Skeletal muscle cell (primary cell): ENCODE measurements around the gene FOXRED2.

Experiments used
- DNase-seq: peaks from one replicate; pipeline ENCODE4 v3.0.0-alpha.2; 2010; ENCODE audit warnings: low read depth
- H3K4me3 ChIP-seq: 2 replicates; pipeline ENCODE4 v1.5.1; 2011; ENCODE audit warnings: low read depth, mild to moderate bottlenecking, control low read depth, low read length, moderate library complexity

Gene FOXRED2

DNA sequence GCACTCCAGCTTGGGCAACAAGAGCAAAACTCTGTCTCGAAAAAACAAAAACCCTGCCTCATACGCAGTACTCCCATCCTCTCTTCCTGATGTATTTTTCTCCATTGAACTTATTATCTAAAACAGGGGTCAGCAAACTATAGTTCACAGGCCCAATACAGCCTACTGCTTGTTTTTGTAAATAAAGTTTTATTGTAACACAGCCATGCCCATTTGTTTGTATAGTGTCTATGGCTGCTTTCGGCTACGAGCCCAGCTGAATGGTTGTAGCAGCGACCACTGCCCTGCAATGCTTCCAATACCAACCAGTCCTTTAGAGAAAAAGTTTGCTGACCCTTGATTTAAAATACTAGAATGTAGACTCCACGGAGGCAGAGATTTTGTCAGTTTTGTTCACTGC is 31.5 kb downstream of the FOXRED2 start:
- no peak overlapping the region for H3K4me3 ChIP-seq
- no peak for DNase-seq

DNA sequence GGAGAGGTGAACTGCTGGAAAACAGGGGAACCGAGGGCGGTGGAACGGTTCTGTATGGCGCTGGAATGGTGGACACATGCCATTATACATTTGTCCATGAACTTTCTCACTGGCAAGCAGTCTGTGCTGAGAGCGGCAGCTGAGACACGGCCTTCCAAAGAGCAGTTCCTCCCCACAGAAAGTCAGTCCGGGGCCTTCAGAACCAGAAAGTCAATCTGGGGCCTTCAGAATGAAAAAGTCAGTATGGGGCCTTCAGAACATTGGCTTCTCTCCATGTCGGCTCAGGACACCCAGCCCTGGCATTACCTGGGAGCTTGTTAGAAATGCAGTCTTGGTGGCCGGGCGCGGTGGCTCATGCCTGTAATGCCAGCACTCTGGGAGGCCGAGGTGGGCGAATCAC is 34.2 kb downstream of the FOXRED2 start:
- H3K4me3 ChIP-seq: no peak overlapping the region
- no peak for DNase-seq

DNA sequence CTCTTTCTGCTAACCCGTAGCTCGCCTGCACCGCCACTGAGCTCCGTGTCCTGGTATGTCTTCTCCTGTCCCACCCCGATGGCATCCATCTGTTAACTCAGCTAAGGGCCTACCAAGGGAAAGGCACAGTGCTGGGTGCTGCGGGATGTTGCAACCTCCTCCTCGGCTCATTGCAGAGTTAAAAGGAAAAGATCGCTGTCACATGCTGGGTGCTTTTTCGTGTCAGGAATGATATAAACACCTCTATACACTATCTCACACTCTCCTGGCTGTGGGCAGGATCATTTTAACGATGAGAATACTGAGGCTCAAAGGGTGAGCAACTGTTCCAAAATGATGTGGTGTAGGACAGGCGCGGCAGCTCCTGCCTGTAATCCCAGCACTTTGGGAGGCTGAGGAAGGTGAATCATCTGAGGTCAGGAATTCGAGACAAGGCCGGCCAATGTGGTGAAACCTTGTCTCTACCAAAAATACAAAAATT is 35.5 kb downstream of the FOXRED2 start:
- DNase-seq: no peak
- H3K4me3 ChIP-seq: no peak overlapping the region

DNA sequence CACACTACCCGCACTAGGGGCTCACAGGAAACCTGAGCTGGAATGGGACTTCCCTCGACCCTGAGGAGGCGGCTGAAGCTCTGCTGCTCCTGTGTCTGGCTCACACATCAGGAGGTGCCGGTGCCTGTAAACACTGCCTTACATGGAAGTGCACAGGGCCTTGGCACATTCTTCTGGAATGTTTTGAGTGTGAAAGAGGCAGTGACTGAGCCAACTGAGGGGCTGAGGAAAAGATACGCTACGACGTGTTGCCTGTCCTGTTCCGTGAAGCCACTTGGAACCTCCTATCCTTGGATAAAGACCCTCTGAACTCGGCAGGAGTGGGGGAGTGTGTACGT is 35.9 kb downstream of the FOXRED2 start:
- H3K4me3 ChIP-seq: no peak overlapping the region
- DNase-seq: no peak

DNA sequence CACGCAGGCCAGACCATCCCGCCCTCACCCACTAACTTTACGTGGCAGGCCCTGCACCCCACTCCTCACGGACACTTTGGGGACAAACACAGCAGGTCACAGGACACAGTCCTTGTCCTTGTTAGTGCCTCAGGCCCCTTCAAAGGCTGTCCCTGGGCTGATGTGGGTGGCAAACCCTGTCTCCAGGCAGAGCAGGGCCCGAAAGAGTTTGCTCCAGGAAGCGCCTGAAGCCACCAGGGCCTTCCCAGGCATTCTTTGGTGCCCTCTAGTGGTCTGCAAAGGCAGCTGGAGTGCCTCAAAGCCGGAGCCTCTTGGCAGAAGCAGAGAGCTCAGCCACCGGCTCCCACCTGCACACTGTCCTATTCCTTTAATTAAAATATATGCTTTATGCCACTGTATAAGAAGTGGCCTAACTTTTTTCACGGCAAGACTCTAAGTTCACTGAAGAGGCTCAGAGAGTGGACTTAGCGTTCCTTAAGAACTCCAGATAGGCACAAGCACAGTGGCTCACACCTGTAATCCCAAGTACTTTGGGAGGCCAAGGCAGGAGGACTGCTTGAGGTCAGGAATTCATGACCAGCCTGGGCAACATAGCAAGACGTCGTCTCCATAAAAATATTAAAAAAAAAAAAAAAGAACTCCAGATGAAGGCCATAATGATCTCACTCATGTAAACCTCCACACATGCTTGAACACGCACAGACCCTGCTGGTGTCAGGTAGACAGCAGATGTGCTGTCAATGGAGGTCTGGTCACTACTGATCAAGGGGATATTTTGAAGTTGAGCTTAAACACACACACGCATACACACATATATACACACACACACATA is 36.5 kb downstream of the FOXRED2 start:
- H3K4me3 ChIP-seq: no peak overlapping the region
- peak; percentile 51 for DNase-seq

DNA sequence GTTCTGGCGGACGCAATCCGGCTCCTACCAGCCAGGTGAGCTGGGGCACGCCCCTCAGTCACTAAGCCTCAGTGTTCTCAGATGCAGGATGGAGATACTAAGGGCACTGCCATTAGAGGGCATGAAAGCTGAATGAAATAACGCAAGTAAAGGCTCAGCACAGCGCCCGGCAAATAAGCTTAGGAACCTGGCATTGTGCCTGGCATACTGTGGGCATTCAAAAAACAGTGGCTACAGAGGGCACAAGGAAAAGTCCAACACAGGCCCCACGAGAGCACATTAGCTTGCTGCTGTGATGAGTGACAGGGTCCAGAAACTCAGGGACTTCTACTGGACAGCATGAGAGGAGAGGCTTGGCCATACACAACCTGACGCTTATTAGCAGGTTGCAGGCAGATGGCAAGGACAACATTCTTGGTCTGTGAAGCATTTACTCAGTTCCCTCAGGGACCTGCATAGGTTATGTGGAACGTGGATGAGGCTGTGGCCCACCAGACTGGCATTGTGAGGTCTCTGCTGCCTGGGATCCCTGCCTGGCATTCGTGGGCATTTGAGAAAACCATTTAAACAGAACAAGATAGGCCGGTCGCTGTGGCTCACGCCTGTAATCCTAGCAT is 37.6 kb downstream of the FOXRED2 start:
- no peak overlapping the region for H3K4me3 ChIP-seq
- no peak for DNase-seq

DNA sequence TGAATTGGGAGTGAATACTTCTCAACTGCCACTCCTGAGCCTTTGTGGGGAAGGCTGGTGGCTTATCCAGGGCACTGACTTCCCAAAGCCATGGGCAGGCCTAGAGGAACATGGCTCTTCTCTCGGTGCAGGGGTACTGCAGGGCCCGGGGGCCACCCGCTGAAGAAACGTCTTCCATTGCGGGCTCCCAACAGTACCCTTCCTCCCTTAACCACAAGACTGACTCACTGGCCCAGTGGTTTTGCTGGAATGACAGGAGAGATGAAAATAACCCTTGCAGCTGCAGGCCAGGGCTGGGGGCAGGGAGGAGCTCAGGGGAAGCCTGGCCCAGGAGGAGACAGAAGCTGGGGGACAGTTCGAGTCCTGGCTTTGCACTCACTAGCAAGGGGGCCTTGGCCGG is 38.9 kb downstream of the FOXRED2 start:
- no peak overlapping the region for H3K4me3 ChIP-seq
- peak; percentile 88 for DNase-seq

DNA sequence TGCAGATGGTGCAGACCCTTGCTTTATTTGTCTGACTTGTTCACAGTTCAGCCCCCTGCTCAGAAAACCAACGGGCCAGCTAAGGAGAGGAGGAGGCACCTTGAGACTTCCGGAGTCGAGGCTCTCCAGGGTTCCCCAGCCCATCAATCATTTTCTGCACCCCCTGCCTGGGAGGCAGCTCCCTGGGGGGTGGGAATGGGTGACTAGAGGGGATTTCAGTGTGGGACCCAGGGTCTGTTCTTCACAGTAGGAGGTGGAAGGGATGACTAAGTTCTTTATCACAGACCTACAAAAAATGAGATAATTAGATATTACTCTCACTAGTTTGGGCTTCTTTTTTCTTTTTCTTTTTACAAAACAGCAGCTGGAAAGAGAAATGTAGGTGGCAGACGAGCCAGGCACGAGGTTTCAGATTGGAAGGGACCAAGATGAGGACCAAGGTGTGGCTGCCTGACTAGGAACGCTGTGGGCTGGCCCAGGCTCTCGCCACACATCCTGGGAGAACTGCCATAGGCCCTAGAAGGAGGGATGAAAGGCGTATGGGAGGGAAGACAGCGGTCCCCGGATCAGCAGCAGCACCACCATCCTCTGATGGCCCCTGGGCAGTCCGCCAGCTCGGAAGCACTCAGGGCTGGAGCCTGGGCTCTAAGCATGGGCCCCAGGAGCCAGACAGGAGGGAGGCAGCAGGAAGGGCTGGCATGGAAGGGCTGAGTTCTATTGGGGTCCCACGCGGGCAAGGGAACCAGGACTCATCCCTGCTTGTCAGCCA is 39.6 kb downstream of the FOXRED2 start:
- DNase-seq: peak; percentile 25
- no peak overlapping the region for H3K4me3 ChIP-seq

DNA sequence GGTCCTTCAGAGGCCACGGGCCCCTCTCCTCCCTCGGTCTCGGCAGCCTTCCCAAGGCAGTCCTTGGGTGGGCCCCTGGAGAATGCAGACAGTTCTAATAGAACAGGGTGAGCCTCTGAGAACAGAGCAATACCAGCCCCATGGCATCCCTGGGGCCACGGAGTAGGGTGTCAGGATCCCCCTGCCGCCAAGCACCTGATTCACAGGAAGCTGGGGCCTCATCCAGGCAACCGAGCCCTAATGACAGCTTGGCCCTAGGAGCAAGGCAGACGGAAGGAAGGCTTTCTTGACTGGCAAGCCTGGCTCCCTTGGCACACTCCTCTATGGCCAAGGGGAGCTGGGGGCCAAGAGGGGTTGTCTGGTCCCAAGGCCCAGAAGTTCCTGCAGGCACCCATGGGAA is 40.6 kb downstream of the FOXRED2 start:
- H3K4me3 ChIP-seq: no peak overlapping the region
- DNase-seq: no peak

DNA sequence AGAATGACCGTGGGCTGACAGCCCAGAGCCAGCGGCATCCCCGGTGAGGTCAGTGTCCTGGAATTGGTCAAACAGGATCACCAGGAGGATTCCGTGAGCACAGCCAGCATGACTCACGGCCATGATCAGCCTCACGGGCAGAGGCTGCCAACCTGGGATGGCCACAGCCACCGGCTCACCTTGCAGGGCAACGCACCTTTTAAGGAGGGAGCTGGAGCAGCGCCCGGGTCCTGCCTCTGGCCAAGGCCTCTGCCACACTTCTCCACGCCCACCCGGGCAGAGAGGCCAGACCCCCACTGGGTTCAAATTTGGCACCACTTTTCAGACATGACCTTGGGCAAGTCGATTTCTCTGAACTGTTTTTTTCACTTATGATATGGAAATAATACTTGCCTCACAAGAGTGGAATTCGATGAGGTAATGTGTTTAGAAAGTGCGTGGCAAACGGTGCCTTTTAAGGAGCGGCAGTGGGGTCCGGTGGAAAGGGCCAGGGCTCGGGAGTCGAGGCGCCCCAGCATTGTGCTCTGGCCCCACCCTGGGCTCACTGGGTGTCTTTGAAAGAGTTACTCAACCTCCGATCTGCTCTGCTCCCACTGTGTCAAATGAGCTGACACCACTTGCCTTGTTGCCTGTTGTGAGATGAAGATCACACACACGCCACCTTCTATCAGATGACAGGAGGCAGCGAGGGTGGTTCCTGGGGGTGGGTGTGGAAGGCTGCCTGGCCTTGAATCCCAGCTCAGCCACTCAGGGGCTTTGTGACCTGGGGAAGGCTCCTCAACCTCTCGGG is 41.4 kb downstream of the FOXRED2 start:
- DNase-seq: peak; percentile 32
- H3K4me3 ChIP-seq: no peak overlapping the region

DNA sequence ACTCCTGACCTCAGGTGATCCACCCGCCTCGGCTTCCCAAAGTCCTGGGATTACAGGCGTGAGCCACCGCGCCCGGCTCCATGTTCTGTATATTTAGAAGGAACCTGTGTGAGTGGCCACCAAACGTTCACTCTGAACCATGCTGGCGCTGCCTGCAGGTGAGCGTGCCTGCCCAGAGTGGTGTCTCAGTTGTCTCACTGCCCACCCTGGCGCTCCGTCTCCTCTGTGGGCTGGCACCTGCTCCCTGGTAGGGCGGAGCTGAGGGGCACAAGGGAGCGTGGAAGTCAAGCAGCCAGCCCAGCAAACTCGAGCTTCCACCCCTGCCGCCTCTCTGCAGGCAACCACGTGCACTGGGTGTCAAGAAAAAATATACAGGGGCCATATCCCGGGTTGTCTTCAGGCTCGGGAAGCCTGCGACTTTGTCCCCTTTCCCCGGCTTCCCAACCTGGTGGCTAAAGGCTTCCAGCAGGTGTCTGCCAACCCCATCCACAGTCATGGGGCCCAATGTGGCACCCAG is 42.1 kb downstream of the FOXRED2 start:
- no peak for DNase-seq
- H3K4me3 ChIP-seq: no peak overlapping the region

DNA sequence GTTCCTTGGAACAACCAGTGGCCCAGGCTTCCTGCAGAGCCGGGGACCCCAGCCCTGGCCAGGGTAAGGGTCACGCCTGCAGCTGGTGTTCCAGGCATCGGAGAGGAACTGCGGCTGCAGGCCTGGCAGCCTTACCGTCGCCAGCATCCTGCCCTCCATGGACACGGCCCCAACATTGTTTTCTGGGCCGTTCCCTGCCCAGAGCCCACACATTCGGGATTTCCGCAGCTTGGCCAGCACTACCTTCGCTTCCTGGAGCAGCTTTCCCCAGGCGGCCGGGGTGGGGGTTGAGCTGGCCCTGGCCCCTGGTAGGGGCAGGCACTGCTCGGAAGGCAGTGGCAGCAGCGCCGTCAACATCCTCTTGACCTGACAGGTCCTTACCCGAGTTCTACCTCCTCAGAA is 43.1 kb downstream of the FOXRED2 start:
- H3K4me3 ChIP-seq: no peak overlapping the region
- no peak for DNase-seq

DNA sequence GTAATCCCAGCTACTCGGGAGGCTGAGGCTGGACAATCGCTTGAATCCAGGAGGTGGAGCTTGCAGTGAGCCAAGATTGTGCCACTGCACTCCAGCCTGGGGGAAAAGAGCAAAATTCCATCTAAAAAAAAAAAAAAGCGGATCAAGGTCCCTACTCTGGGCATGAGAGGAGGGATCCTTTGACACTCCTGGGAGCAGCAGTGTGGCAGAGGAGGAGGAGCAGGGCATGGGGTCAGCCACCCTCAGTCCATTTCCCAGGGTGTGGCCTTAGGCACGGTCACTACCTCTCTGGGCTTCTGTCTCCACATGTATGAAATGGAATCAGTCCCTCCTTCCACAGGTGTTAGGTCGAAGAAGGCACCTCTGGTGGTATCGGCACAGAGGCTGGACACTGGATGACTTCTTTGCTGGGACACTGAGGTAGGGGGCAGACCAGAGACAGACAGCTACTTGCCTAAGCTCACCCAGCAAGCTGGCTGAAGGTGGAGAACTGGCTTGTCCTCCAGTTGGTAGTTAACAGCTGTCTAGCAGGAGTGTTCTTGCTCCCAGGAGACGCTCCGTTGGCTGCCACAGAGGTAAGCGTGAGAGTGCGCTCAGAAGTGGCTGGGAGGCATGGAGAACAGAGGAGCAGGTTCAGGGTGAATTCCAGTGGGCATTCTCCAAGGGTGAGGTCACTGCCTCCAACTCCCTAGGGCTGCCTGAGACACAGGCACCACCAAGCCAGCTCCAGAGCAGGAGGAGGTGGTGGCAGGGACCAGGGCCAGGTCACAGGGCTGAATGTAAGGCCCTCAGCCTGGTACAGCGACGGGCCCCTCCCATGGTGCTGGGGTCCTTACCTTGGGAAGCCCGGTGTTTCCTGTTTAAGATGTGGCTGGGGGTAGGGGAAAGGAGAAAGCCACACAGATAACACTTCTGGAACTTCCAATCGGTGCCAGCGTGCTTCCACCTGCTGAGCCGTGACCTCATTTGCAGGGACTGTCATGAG is 44.9 kb downstream of the FOXRED2 start:
- H3K4me3 ChIP-seq: no peak overlapping the region
- DNase-seq: peak; percentile 39

DNA sequence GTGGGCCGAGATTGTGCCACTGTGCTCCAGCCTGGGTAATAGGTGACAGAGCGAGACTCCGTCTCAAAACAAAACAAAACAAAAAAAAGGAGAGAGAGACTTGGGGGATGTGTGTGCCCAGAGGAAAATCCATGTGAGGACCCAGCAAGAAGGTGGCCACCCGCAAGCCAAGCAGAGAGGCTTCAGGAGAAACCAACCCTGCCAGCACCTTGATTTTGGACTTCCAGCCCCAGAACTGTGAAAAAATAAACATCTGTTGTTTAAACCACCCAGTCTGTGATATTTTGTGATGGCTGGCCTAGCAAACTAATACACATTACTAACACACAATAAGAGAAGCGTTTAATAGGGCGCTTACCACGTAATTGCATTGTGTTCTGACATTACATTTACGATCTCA is 46.6 kb downstream of the FOXRED2 start:
- no peak overlapping the region for H3K4me3 ChIP-seq
- no peak for DNase-seq

DNA sequence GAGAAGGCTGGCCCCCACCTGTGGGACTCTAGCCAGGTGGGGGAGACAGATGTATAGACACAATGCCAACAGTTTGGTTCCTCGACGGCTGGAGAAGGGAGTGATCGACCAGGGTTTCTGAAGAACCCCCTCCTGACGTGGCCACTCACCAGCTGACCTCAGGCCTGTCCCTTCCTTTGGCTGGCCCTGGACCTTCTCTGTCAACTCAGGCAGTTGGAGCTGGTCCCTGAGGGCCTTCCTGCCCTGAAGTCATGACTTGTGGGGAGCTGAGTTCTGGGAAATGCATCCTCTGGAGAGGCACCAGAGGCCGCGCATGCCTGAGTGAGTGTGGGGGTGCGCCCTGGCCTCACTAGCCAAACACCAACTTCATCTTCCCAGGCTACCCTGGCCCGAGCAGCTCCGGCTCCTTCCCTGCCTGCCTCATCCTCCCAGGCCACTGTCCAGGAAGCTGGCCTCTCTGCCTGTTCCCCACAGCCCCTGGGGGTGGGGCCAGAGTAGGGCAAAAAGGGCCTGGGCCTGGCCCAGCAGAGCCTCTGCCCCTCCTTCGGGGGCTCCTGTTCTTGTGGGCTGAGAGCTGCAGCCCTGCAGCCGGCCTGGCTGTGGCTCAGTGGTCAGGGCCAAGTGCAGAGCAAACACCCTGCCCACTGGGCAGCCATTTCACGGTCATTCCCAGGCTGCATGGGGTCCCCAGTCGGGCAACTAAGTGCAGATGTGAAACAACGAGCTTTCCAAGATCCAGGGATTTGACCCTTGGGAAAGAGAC is 49.0 kb downstream of the FOXRED2 start:
- no peak overlapping the region for H3K4me3 ChIP-seq
- no peak for DNase-seq

DNA sequence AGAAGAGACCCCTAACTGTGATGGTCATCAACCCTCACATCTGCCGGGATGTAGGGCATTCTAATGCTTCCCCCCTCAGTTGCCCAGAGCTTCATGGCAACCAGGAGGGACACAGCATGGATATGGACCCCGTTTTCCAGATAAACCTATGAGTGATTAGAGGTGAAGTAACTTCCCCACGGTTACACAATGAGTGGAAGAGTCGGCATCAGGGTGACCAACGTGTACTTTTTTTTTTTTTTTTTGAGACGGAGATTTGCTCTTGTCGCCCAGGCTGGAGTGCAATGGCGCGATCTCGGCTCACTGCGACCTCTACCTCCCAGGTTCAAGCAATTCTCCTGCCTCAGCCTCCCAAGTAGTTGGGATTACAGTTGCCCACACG is 50.4 kb downstream of the FOXRED2 start:
- no peak overlapping the region for H3K4me3 ChIP-seq

DNA sequence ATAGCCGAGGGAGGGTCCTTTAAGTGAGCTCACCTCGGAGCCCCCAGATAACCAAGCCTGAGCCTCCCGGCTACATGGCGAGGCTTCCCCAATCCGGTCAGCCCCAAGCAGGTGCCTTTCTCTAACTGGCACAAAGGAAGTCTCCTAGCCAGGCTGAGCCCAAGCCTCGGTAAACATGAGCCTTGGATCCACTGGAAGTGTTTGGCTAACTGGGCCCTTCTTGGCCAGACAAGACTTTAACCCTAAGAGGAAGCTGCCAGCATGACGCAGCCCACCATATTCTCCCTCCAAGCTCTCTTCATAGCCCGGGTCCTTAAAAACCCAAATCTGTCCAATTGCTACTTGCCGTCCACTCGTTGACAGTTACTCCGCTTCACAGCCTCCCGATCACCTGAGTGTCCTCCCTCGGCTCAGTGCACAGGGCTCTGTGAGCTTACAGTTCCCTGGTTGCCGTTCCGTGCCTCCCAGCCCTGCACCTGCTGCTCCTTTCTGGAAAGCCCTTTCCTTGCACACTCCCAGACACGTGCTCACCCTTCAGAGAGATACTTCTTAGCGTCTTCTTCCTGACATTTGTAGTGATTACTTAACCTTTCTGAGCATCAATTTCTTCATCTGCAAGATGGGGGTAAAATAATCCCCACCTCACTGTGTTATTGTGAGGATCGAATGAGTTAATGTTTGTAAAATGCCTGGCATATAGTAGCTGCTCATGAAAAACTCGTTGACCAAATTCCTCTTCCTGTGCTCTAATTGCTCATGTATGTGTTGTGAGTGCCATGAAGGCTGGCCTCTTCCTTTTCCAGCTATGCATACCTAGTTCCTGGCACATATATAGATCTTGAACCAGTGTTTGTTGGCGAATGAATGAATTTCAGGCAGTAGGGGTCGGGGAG is 51.0 kb downstream of the FOXRED2 start:
- no peak for DNase-seq
- H3K4me3 ChIP-seq: peak overlapping the region; percentile 39

More for the DNA sequence above, 50.4 kb downstream of the FOXRED2 start:
- DNase-seq: no peak
